Measurements from ENCODE around the gene AIRE. TPM values are rescaled to one million over a fixed set of nuclear protein-coding genes. Genes with fewer than 3 reads are reported as not detected.
"Not testable (repeated sequence)": the region's sequence is repeated elsewhere in the genome, so short reads cannot be mapped to it uniquely, and the experiment has no call there.

Gene AIRE
- total RNA-seq, 2 donors from 2014 or later = not detected

GRCh38 chr21:44301961-44302406 lies 16.3 kb downstream of the AIRE start:
- no peak overlapping the region for H3K27ac ChIP-seq
- H3K27me3 ChIP-seq (replicated peaks; ENCODE audit: insufficient read depth) = no peaks in the 10 kb centered on the region
- no peaks in the 10 kb centered on the region for H3K9me3 ChIP-seq
- H3K4me3 ChIP-seq = no peak overlapping the region
- WGBS = 89% methylated on average over 5 of the region's 9 CpGs
- H3K4me1 ChIP-seq (replicated peaks) = peaks cover 14% of the 10 kb centered on the region
- no peak for TF ChIP-seq POLR2AphosphoS5 (IDR thresholded peaks at IDR 0.05)
- TF ChIP-seq, protein P1, sequence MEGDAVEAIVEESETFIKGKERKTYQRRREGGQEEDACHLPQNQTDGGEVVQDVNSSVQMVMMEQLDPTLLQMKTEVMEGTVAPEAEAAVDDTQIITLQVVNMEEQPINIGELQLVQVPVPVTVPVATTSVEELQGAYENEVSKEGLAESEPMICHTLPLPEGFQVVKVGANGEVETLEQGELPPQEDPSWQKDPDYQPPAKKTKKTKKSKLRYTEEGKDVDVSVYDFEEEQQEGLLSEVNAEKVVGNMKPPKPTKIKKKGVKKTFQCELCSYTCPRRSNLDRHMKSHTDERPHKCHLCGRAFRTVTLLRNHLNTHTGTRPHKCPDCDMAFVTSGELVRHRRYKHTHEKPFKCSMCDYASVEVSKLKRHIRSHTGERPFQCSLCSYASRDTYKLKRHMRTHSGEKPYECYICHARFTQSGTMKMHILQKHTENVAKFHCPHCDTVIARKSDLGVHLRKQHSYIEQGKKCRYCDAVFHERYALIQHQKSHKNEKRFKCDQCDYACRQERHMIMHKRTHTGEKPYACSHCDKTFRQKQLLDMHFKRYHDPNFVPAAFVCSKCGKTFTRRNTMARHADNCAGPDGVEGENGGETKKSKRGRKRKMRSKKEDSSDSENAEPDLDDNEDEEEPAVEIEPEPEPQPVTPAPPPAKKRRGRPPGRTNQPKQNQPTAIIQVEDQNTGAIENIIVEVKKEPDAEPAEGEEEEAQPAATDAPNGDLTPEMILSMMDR (IDR thresholded peaks at IDR 0.05) = peak in 1 of 4 experiments; percentile 15
- no peaks in the 10 kb centered on the region for H3K36me3 ChIP-seq
- intact Hi-C loops (cut with DNase I) = no loop called here
- DNase-seq (ENCODE audit: low spot score) = no peak

DNA sequence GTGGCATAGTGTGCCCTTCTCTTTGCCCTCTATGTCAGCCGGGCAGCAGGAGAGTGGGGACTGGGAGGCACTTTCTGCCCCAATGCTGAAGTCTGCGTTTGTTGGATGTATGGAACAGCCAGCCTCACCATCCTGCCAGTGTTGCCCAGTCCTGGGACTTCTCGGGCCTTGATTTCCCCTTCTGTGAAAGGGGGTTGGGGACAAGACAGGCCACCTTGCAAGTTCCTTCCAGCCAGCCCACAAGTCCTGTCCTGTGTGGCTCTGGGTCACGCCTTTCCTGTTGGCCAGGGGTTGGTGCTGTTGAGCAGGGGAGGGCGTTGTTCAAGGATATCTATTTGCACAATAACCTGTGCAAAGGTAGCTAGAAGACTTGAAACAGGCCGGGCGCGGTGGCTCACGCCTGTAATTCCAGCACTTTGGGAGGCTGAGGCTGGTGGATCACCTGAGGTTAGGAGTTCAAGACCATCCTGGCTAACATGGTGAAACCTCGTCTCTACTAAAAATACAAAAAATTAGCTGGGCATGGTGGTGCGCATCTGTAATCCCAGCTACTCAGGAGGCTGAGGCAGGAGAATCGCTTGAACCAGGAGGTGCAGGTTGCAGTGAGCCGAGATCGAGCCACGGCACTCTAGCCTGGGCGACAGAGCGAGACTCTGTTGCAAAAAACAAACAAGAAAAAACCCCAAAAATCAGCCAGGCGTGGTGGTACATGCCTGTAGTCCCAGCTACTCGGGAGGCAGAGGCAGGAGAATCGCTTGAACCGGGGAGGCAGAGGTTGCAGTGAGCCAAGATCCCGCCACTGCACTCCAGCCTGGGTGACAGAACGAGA lies 17.1 kb downstream of the AIRE start:
- H3K27me3 ChIP-seq (replicated peaks; ENCODE audit: insufficient read depth); H3K27ac ChIP-seq; H3K9me3 ChIP-seq; intact Hi-C loops (cut with DNase I); H3K36me3 ChIP-seq; H3K4me3 ChIP-seq: not testable (repeated sequence)
- H3K4me1 ChIP-seq (replicated peaks) = peaks cover 14% of the 10 kb centered on the region
- WGBS = 78% methylated on average over 23 of the region's 23 CpGs
- DNase-seq (ENCODE audit: low spot score) = peak; percentile 47
- TF ChIP-seq, protein P1 (IDR thresholded peaks at IDR 0.05) = peak in 1 of 4 experiments; percentile 25

GRCh38 chr21:44303490-44303981 lies 17.9 kb downstream of the AIRE start:
- no peaks in the 10 kb centered on the region for H3K36me3 ChIP-seq
- no peaks in the 10 kb centered on the region for H3K9me3 ChIP-seq
- intact Hi-C loops (cut with DNase I) = no loop called here
- DNase-seq (ENCODE audit: low spot score) = no peak
- H3K27ac ChIP-seq = no peak overlapping the region
- no peak overlapping the region for H3K4me3 ChIP-seq
- TF ChIP-seq, protein P1 (IDR thresholded peaks at IDR 0.05) = no peak
- no peak for TF ChIP-seq POLR2A (IDR thresholded peaks at IDR 0.05)
- H3K27me3 ChIP-seq (replicated peaks; ENCODE audit: insufficient read depth) = no peaks in the 10 kb centered on the region
- H3K4me1 ChIP-seq (replicated peaks) = peaks cover 14% of the 10 kb centered on the region
- 68% methylated on average over 12 of the region's 12 CpGs for WGBS

GRCh38 chr21:44304011-44304616 lies 18.4 kb downstream of the AIRE start:
- DNase-seq (ENCODE audit: low spot score) = no peak
- H3K27me3 ChIP-seq (replicated peaks; ENCODE audit: insufficient read depth) = no peaks in the 10 kb centered on the region
- H3K4me3 ChIP-seq = no peak overlapping the region
- H3K27ac ChIP-seq = peak overlapping the region in 1 of 2 donors; percentile 18
- peaks cover 13% of the 10 kb centered on the region for H3K4me1 ChIP-seq (replicated peaks)
- TF ChIP-seq POLR2AphosphoS5 (IDR thresholded peaks at IDR 0.05) (no peak), POLR2A (IDR thresholded peaks at IDR 0.05) (no peak)
- TF ChIP-seq, protein P1 (IDR thresholded peaks at IDR 0.05) = no peak
- intact Hi-C loops (cut with DNase I) = no loop called here
- 70% methylated on average over 16 of the region's 16 CpGs for WGBS
- H3K36me3 ChIP-seq = no peaks in the 10 kb centered on the region
- H3K9me3 ChIP-seq = no peaks in the 10 kb centered on the region
